Panc1 (cell line): ENCODE data around the gene TRPM4. TPM values are rescaled to one million over a fixed set of nuclear protein-coding genes. Genes with fewer than 3 reads are reported as not detected.

ENCODE experiments used
- ATAC-seq: fragments of 200-7000 bp; cut with Tn5 transposase; 2 replicates; pipeline ENCODE4 v1.9.1; 2020; ENCODE audit warnings: mild to moderate bottlenecking, moderate library complexity
- BruUV-seq: library from RNA; stranded (reverse); fragments of 400-500 nt; replicated peaks from 2 replicates; lab custom pipeline; 2021; lab: Mats Ljungman, UMichigan
- CTCF ChIA-PET: fragments of 300-600 bp; sonication (Branson Sonifier 250); formaldehyde crosslinking; loops from one replicate; lab custom pipeline; 2022; ENCODE audit warnings: antibody characterized with exemption; lab: Charles Lee
- POLR2A ChIA-PET: fragments of 300-600 bp; sonication (Branson Sonifier 250); formaldehyde crosslinking; loops from one replicate; lab custom pipeline; 2022; ENCODE audit warnings: antibody characterized with exemption; lab: Charles Lee
- DNase-seq: peaks from one replicate; pipeline ENCODE4 v3.0.0-alpha.2; 2010; ENCODE audit warnings: low read depth, low spot score
- H3K27ac ChIP-seq: 2 replicates; pipeline ENCODE4 v1.5.1; 2011; ENCODE audit warnings: mild to moderate bottlenecking, low read length, inconsistent platforms
- H3K27me3 ChIP-seq: fragments of 200-500 bp; sonication (Bioruptor generic); 2 replicates; pipeline ENCODE4 v1.6.0; 2014; ENCODE audit warnings: low read length, inconsistent platforms; ENCODE audit not compliant: control insufficient read depth, insufficient read depth
- H3K36me3 ChIP-seq: fragments of 200-500 bp; sonication (Bioruptor generic); 2 replicates; pipeline ENCODE4 v1.5.1; 2014; ENCODE audit warnings: inconsistent platforms, mild to moderate bottlenecking, low read length, moderate library complexity; ENCODE audit not compliant: control insufficient read depth, insufficient read depth
- H3K4me1 ChIP-seq: 2 replicates; pipeline ENCODE4 v1.5.1; 2011; ENCODE audit warnings: inconsistent platforms, mild to moderate bottlenecking, low read length, moderate library complexity; ENCODE audit not compliant: control insufficient read depth, insufficient read depth
- H3K4me3 ChIP-seq, 2 experiments: 2 replicates each; pipeline ENCODE4 v1.5.1; 2011 to 2012; ENCODE audit warnings: low read depth in 2 of 2, low read length in 2 of 2, mild to moderate bottlenecking in 2 of 2, inconsistent platforms in 1 of 2, moderate library complexity in 1 of 2
- H3K9me3 ChIP-seq: fragments of 200-500 bp; sonication (Bioruptor generic); 2 replicates; pipeline ENCODE4 v1.5.1; 2014; ENCODE audit warnings: low read depth, mild to moderate bottlenecking, inconsistent platforms, low read length, moderate library complexity; ENCODE audit not compliant: control insufficient read depth, insufficient read depth
- POLR2AphosphoS5 ChIP-seq: IDR thresholded peaks from 2 replicates; pipeline ENCODE4 v1.6.1; 2012; ENCODE audit warnings: mild to moderate bottlenecking, low read depth, low read length, moderate library complexity
- SIN3A ChIP-seq: IDR thresholded peaks from 2 replicates; pipeline ENCODE4 v1.6.1; 2012; ENCODE audit warnings: low read depth, mild to moderate bottlenecking, low read length, moderate library complexity, borderline replicate concordance; ENCODE audit not compliant: insufficient read depth
- TCF7L2 ChIP-seq: IDR thresholded peaks from 2 replicates; pipeline ENCODE4 v1.6.1; 2011; ENCODE audit warnings: mild to moderate bottlenecking, low read depth, low read length, inconsistent platforms
- in situ Hi-C: cut with HindIII; loops from 2 replicates; pipeline ENCODE4 v1.10.0; 2016; ENCODE audit warnings: low sequenced_read_pairs, low pct_unique_long_range_greater_than_20kb
- intact Hi-C: fragments of 100-400 bp; cut with micrococcal nuclease; formaldehyde crosslinking; loops from one replicate; pipeline ENCODE4 v1.10.0; 2022; ENCODE audit not compliant: unreplicated experiment
- total RNA-seq: library from RNA; stranded (reverse); gene quantifications from one replicate; pipeline ENCODE4 v1.2.1, GENCODE V29; 2021; ENCODE audit not compliant: unreplicated experiment
- TF ChIP-seq, protein P1 (sequence below): fragments of 450-650 bp; IDR thresholded peaks from 2 replicates; pipeline ENCODE4 v1.5.1; 2017; ENCODE audit warnings: mild to moderate bottlenecking
- TF ChIP-seq, protein P2 (sequence below), 2 experiments: IDR thresholded peaks; 2 replicates each; pipeline ENCODE4 v1.6.1; 2011 to 2012; ENCODE audit warnings: low read depth in 2 of 2, control low read depth in 1 of 2, low read length in 1 of 2, mild to moderate bottlenecking in 1 of 2, moderate library complexity in 1 of 2; ENCODE audit not compliant: insufficient read depth in 1 of 2

The TRPM4 gene
- total RNA-seq, 1 experiment from 2014 or later: 19.4 TPM

- TF ChIP-seq SIN3A: no peak
- no peak for TF ChIP-seq POLR2AphosphoS5
- TF ChIP-seq, protein P1, sequence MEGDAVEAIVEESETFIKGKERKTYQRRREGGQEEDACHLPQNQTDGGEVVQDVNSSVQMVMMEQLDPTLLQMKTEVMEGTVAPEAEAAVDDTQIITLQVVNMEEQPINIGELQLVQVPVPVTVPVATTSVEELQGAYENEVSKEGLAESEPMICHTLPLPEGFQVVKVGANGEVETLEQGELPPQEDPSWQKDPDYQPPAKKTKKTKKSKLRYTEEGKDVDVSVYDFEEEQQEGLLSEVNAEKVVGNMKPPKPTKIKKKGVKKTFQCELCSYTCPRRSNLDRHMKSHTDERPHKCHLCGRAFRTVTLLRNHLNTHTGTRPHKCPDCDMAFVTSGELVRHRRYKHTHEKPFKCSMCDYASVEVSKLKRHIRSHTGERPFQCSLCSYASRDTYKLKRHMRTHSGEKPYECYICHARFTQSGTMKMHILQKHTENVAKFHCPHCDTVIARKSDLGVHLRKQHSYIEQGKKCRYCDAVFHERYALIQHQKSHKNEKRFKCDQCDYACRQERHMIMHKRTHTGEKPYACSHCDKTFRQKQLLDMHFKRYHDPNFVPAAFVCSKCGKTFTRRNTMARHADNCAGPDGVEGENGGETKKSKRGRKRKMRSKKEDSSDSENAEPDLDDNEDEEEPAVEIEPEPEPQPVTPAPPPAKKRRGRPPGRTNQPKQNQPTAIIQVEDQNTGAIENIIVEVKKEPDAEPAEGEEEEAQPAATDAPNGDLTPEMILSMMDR: no peak
- no peak for TF ChIP-seq TCF7L2
- TF ChIP-seq, protein P2, sequence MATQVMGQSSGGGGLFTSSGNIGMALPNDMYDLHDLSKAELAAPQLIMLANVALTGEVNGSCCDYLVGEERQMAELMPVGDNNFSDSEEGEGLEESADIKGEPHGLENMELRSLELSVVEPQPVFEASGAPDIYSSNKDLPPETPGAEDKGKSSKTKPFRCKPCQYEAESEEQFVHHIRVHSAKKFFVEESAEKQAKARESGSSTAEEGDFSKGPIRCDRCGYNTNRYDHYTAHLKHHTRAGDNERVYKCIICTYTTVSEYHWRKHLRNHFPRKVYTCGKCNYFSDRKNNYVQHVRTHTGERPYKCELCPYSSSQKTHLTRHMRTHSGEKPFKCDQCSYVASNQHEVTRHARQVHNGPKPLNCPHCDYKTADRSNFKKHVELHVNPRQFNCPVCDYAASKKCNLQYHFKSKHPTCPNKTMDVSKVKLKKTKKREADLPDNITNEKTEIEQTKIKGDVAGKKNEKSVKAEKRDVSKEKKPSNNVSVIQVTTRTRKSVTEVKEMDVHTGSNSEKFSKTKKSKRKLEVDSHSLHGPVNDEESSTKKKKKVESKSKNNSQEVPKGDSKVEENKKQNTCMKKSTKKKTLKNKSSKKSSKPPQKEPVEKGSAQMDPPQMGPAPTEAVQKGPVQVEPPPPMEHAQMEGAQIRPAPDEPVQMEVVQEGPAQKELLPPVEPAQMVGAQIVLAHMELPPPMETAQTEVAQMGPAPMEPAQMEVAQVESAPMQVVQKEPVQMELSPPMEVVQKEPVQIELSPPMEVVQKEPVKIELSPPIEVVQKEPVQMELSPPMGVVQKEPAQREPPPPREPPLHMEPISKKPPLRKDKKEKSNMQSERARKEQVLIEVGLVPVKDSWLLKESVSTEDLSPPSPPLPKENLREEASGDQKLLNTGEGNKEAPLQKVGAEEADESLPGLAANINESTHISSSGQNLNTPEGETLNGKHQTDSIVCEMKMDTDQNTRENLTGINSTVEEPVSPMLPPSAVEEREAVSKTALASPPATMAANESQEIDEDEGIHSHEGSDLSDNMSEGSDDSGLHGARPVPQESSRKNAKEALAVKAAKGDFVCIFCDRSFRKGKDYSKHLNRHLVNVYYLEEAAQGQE (IDR thresholded peaks at IDR 0.05; ENCODE audit: insufficient read depth in 1 of 2, low read depth in 2 of 2, low read length in 1 of 2): no peak
- no peak overlapping the region for H3K4me3 ChIP-seq
- CTCF ChIA-PET: interaction anchor here (0.6 kb wide), 1 partner anchor 194 kb away, joined by 3 read pairs; no protein-coding TSS in a partner anchor
- H3K9me3 ChIP-seq: no peaks in the 10 kb centered on the region
- no TSS peak for BruUV-seq
- POLR2A ChIA-PET: no interaction called here
- no peak overlapping the region for H3K27ac ChIP-seq
- H3K27me3 ChIP-seq: no peaks in the 10 kb centered on the region
- in situ Hi-C loops (no loop called here), intact Hi-C loops (no loop called here)
- H3K36me3 ChIP-seq: no peaks in the 10 kb centered on the region; the same call in 1 of the 2 replicates
- ATAC-seq: no peak
- DNase-seq: no peak
- H3K4me1 ChIP-seq: no peaks in the 10 kb centered on the region
Observed at GRCh38 chr19:49193822-49194394, 36.3 kb downstream of the TRPM4 start.

GRCh38 chr19:49194408-49194807 is 36.8 kb downstream of the TRPM4 start:
- no peak for TF ChIP-seq SIN3A
- TF ChIP-seq, protein P2 (IDR thresholded peaks at IDR 0.05; ENCODE audit: insufficient read depth in 1 of 2, low read depth in 2 of 2, low read length in 1 of 2): no peak
- TF ChIP-seq, protein P1: no peak
- no peak for TF ChIP-seq POLR2AphosphoS5
- no peak for TF ChIP-seq TCF7L2
- Histone ChIP-seq H3K27ac (no peak overlapping the region), H3K9me3 (no peaks in the 10 kb centered on the region), H3K36me3 (no peaks in the 10 kb centered on the region; the same call in 1 of the 2 replicates), H3K27me3 (no peaks in the 10 kb centered on the region), H3K4me3 (no peak overlapping the region), H3K4me1 (no peaks in the 10 kb centered on the region)
- ChIA-PET CTCF (interaction anchor here (0.6 kb wide), 1 partner anchor 197 kb away, joined by 5 read pairs; no protein-coding TSS in a partner anchor), POLR2A (no interaction called here)
- in situ Hi-C loops: no loop called here
- ATAC-seq: no peak
- no peak for DNase-seq
- no TSS peak for BruUV-seq
- intact Hi-C loops: no loop called here
